Transverse colon (tissue), 4 donors: ENCODE data around the gene MACF1. TPM values are rescaled to one million over a fixed set of nuclear protein-coding genes. Genes with fewer than 3 reads are reported as not detected.

Experiments used
- DNase-seq: peaks from one replicate; pipeline ENCODE4 v3.0.0-alpha.2; 2019
- H3K27ac ChIP-seq, 4 donors: fragments of 200-600 bp; sonication (generic); 2 replicates each; pipeline ENCODE4 v1.5.1; 2016 to 2018; ENCODE audit warnings: inconsistent platforms in 4 of 4
- H3K27me3 ChIP-seq: fragments of 200-600 bp; sonication (generic); 2 replicates; pipeline ENCODE4 v1.5.1; 2017; ENCODE audit warnings: inconsistent platforms
- H3K36me3 ChIP-seq, 4 donors: fragments of 200-600 bp; sonication (generic); 2 replicates each; pipeline ENCODE4 v1.5.1; 2017 to 2019; ENCODE audit warnings: inconsistent platforms in 4 of 4
- H3K4me1 ChIP-seq, 4 donors: fragments of 200-600 bp; sonication (generic); 2 replicates each; pipeline ENCODE4 v1.5.1; 2017 to 2020; ENCODE audit warnings: inconsistent platforms in 4 of 4
- H3K4me3 ChIP-seq, 4 donors: fragments of 200-600 bp; sonication (generic); 1 replicate in 1 of 4; 2 replicates in 3 of 4; pipeline versions ENCODE4 v1.5.1 to v1.6.1; 2017 to 2019; ENCODE audit warnings: inconsistent platforms in 4 of 4
- H3K9me3 ChIP-seq, 2 donors: fragments of 200-600 bp; sonication (generic); 2 replicates each; pipeline ENCODE4 v1.5.1; 2017 to 2019; ENCODE audit warnings: inconsistent platforms in 2 of 2
- EP300 ChIP-seq: sonication (generic); formaldehyde crosslinking; IDR thresholded peaks from one replicate; pipeline ENCODE4 v1.6.1; 2017; ENCODE audit warnings: antibody characterized with exemption, low read depth
- POLR2A ChIP-seq: fragments of 450-650 bp; IDR thresholded peaks from one replicate; pipeline ENCODE4 v1.6.1; 2016; ENCODE audit warnings: antibody characterized with exemption, mild to moderate bottlenecking, moderate library complexity
- POLR2AphosphoS5 ChIP-seq, 3 donors: sonication (generic); formaldehyde crosslinking; IDR thresholded peaks; one replicate each; pipeline ENCODE4 v1.6.1; 2016; ENCODE audit warnings: antibody characterized with exemption in 3 of 3
- WGBS, 2 donors: methylation state at CpG; one replicate each; pipeline ENCODE4 v1.1.5; 2018; ENCODE audit warnings: low coverage in 1 of 2; 5-methylcytosine and 5-hydroxymethylcytosine counted together
- in situ Hi-C, 4 donors: fragments of 200-750 bp; cut with MboI; loops; one replicate each; pipeline versions ENCODE4 v1.15.0 to v1.15.1; 2017; ENCODE audit warnings: low sequenced_read_pairs in 3 of 4, low pct_ligation_motif_present in 1 of 4, low pct_unique_long_range_greater_than_20kb in 1 of 4
- intact Hi-C: fragments of 100-400 bp; cut with DNase I; formaldehyde crosslinking; loops from one replicate; pipeline ENCODE4 v1.15.1; 2023; ENCODE audit warnings: low total_unique reads
- total RNA-seq, 4 donors: library from RNA; depleted of rRNA; stranded (reverse); fragments of >200 nt; gene quantifications; one replicate each; pipeline ENCODE4 v1.1.0, GENCODE V29; 2016
- TF ChIP-seq, protein P1 (sequence below), 5 experiments: fragments of 200-600 bp in 3 of 5; fragments of 450-650 bp in 2 of 5; sonication (generic) in 3 of 5; IDR thresholded peaks; 1 replicate in 2 of 5; 2 replicates in 3 of 5; pipeline ENCODE4 v1.5.1; 2016 to 2017; ENCODE audit warnings: antibody characterized with exemption in 5 of 5, inconsistent platforms in 3 of 5, mild to moderate bottlenecking in 2 of 5, moderate library complexity in 1 of 5

The MACF1 gene
- total RNA-seq, 4 donors from 2014 or later = 190 to 300 (median 254) TPM

DNA sequence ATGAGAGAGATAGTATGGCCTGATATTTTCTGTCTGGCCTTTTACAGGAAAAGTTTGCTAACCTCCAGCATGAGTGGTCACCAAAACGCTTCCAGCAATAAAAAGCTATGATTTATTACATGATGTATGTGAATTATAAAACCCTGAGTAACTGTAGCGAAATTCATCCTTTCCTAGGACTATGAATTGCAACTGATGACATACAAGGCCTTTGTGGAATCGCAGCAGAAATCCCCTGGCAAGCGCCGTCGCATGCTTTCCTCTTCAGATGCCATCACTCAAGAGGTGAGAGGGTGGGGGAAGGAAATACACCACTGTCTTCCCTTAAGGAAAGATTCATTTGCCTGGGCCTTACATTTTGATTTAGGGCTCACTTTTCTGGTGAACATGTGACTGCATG, 117.9 kb downstream of the MACF1 start:
- DNase-seq = no peak
- intact Hi-C loops = no loop called here
- in situ Hi-C loops = no loop called here

GRCh38 chr1:39324888-39325287, 120.4 kb downstream of the MACF1 start:
- Histone ChIP-seq H3K27me3 (no peaks in the 10 kb centered on the region), H3K4me3 (no peak overlapping the region), H3K4me1 (no peaks in the 10 kb centered on the region), H3K27ac (no peak overlapping the region), H3K36me3 (peaks cover 0 to 75% (median 27%) of the 10 kb centered on the region in 4 donors), H3K9me3 (no peaks in the 10 kb centered on the region)
- intact Hi-C loops (no loop called here), in situ Hi-C loops (no loop called here)
- 91 to 94% methylated on average over 2 of the region's 2 CpGs for WGBS, 2 donors
- DNase-seq = no peak
- no peak for TF ChIP-seq POLR2A
- no peak for TF ChIP-seq EP300
- no peak for TF ChIP-seq POLR2AphosphoS5 (IDR thresholded peaks at IDR 0.05)
- TF ChIP-seq, protein P1, sequence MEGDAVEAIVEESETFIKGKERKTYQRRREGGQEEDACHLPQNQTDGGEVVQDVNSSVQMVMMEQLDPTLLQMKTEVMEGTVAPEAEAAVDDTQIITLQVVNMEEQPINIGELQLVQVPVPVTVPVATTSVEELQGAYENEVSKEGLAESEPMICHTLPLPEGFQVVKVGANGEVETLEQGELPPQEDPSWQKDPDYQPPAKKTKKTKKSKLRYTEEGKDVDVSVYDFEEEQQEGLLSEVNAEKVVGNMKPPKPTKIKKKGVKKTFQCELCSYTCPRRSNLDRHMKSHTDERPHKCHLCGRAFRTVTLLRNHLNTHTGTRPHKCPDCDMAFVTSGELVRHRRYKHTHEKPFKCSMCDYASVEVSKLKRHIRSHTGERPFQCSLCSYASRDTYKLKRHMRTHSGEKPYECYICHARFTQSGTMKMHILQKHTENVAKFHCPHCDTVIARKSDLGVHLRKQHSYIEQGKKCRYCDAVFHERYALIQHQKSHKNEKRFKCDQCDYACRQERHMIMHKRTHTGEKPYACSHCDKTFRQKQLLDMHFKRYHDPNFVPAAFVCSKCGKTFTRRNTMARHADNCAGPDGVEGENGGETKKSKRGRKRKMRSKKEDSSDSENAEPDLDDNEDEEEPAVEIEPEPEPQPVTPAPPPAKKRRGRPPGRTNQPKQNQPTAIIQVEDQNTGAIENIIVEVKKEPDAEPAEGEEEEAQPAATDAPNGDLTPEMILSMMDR (IDR thresholded peaks at IDR 0.05) = no peak

More for the DNA sequence above, 117.9 kb downstream of the MACF1 start:
- no peaks in the 10 kb centered on the region for H3K27me3 ChIP-seq
- WGBS, 2 donors = 68 to 74% methylated on average over 4 to 6 of the region's 6 CpGs
- H3K4me1 ChIP-seq = no peaks in the 10 kb centered on the region
- H3K36me3 ChIP-seq = peaks cover 0 to 83% (median 32%) of the 10 kb centered on the region in 4 donors
- no peak overlapping the region for H3K4me3 ChIP-seq
- peak overlapping the region in 3 of 4 donors; percentile 42 to 62 (median 47) for H3K27ac ChIP-seq
- H3K9me3 ChIP-seq = no peaks in the 10 kb centered on the region
- TF ChIP-seq EP300 (no peak), POLR2AphosphoS5 (IDR thresholded peaks at IDR 0.05) (peak in 2 of 3 donors; percentile 16 to 22)

GRCh38 chr1:39326836-39327235, 122.3 kb downstream of the MACF1 start:
- no peak overlapping the region for H3K4me3 ChIP-seq
- WGBS, 2 donors = 100% methylated on average over 1 of the region's 1 CpG
- intact Hi-C loops = no loop called here
- H3K27ac ChIP-seq = peak overlapping the region in 3 of 4 donors; percentile 3 to 68 (median 66)
- no peak for TF ChIP-seq POLR2AphosphoS5 (IDR thresholded peaks at IDR 0.05)
- no peak for TF ChIP-seq POLR2A
- TF ChIP-seq, protein P1 (IDR thresholded peaks at IDR 0.05) = no peak
- no peak for TF ChIP-seq EP300
- peaks cover 0 to 65% (median 24%) of the 10 kb centered on the region in 4 donors for H3K36me3 ChIP-seq
- no peaks in the 10 kb centered on the region for H3K27me3 ChIP-seq
- H3K9me3 ChIP-seq = no peaks in the 10 kb centered on the region
- no peaks in the 10 kb centered on the region for H3K4me1 ChIP-seq
- DNase-seq = no peak
- in situ Hi-C loops = no loop called here

GRCh38 chr1:39328095-39328494, 123.6 kb downstream of the MACF1 start:
- WGBS, 2 donors = 60 to 71% methylated on average over 1 of the region's 1 CpG
- peak overlapping the region; percentile 18 to 68 (median 58) for H3K27ac ChIP-seq
- no peaks in the 10 kb centered on the region for H3K27me3 ChIP-seq
- H3K4me1 ChIP-seq = no peaks in the 10 kb centered on the region
- peaks cover 0 to 71% (median 24%) of the 10 kb centered on the region in 4 donors for H3K36me3 ChIP-seq
- TF ChIP-seq POLR2A = no peak
- TF ChIP-seq, protein P1 (IDR thresholded peaks at IDR 0.05) = no peak
- TF ChIP-seq EP300 = no peak
- no peak for TF ChIP-seq POLR2AphosphoS5 (IDR thresholded peaks at IDR 0.05)
- DNase-seq = no peak
- no peak overlapping the region for H3K4me3 ChIP-seq
- intact Hi-C loops = no loop called here
- no peaks in the 10 kb centered on the region for H3K9me3 ChIP-seq
- in situ Hi-C loops = no loop called here

DNA sequence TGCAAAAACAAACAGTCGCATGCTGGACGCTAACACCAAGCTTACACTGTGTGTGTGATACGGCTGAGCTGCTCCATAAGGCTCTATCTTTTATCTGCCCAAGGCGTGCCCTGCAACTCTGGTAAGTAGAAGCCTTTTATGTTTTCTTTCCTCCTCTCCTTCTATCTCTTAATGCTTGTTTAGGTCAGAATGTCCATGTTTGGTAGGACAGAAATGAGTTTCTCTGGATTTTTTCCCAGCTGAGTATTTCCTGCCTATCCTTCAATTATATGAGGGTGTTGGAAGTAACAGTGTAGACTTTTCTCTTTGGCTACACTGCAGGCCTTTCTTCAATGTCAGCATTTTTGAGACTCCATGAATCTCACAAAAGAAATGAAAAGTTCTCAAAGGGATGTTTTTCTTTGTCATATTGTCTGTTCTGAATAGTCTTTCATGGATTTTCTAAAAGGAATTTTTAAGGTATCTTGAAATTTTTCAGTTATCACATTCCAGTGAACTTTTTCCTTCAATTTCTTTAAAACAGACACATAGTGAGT, 124.2 kb downstream of the MACF1 start:
- H3K27ac ChIP-seq = peak overlapping the region; percentile 18 to 68 (median 58)
- in situ Hi-C loops (no loop called here), intact Hi-C loops (no loop called here)
- no peaks in the 10 kb centered on the region for H3K27me3 ChIP-seq
- no peak for TF ChIP-seq EP300
- no peak for TF ChIP-seq POLR2AphosphoS5 (IDR thresholded peaks at IDR 0.05)
- TF ChIP-seq, protein P1 (IDR thresholded peaks at IDR 0.05) = no peak
- no peak for TF ChIP-seq POLR2A
- DNase-seq = no peak
- H3K36me3 ChIP-seq = peaks cover 0 to 68% (median 21%) of the 10 kb centered on the region in 4 donors
- H3K4me3 ChIP-seq = no peak overlapping the region
- H3K9me3 ChIP-seq = no peaks in the 10 kb centered on the region
- H3K4me1 ChIP-seq = no peaks in the 10 kb centered on the region
- 72 to 86% methylated on average over 4 of the region's 4 CpGs for WGBS, 2 donors
